ENCODE measurements around the gene PTRH1.

DNA sequence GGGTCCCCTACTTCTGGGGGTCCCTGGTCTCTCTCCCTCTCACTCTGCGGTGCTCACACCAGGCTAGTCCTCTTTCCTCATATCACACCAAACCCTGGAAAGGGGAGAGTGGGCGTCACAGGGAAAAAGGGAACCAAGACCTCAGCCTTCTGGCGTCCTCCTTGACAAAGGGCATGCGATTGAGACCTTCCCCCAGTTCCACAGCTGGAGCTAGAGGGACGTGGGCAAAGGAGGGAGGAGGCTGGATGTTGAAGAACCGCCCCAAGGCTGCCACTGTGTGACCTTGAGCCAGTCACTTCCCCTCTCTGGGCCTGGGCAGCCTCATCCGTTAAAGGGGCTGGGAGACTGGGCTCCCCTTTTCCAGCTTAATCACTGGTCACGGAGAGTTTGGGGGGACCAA, 38.2 kb upstream of the PTRH1 start:
- TF ChIP-seq, protein P1, sequence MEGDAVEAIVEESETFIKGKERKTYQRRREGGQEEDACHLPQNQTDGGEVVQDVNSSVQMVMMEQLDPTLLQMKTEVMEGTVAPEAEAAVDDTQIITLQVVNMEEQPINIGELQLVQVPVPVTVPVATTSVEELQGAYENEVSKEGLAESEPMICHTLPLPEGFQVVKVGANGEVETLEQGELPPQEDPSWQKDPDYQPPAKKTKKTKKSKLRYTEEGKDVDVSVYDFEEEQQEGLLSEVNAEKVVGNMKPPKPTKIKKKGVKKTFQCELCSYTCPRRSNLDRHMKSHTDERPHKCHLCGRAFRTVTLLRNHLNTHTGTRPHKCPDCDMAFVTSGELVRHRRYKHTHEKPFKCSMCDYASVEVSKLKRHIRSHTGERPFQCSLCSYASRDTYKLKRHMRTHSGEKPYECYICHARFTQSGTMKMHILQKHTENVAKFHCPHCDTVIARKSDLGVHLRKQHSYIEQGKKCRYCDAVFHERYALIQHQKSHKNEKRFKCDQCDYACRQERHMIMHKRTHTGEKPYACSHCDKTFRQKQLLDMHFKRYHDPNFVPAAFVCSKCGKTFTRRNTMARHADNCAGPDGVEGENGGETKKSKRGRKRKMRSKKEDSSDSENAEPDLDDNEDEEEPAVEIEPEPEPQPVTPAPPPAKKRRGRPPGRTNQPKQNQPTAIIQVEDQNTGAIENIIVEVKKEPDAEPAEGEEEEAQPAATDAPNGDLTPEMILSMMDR (IDR thresholded peaks at IDR 0.05 in 2 of 3, conservative IDR thresholded peaks at IDR 0.05 in 1 of 3; ENCODE audit: borderline replicate concordance in 1 of 3, insufficient read depth in 1 of 3, low read depth in 2 of 3, low read length in 2 of 3): no peak
- TF ChIP-seq, protein P2, sequence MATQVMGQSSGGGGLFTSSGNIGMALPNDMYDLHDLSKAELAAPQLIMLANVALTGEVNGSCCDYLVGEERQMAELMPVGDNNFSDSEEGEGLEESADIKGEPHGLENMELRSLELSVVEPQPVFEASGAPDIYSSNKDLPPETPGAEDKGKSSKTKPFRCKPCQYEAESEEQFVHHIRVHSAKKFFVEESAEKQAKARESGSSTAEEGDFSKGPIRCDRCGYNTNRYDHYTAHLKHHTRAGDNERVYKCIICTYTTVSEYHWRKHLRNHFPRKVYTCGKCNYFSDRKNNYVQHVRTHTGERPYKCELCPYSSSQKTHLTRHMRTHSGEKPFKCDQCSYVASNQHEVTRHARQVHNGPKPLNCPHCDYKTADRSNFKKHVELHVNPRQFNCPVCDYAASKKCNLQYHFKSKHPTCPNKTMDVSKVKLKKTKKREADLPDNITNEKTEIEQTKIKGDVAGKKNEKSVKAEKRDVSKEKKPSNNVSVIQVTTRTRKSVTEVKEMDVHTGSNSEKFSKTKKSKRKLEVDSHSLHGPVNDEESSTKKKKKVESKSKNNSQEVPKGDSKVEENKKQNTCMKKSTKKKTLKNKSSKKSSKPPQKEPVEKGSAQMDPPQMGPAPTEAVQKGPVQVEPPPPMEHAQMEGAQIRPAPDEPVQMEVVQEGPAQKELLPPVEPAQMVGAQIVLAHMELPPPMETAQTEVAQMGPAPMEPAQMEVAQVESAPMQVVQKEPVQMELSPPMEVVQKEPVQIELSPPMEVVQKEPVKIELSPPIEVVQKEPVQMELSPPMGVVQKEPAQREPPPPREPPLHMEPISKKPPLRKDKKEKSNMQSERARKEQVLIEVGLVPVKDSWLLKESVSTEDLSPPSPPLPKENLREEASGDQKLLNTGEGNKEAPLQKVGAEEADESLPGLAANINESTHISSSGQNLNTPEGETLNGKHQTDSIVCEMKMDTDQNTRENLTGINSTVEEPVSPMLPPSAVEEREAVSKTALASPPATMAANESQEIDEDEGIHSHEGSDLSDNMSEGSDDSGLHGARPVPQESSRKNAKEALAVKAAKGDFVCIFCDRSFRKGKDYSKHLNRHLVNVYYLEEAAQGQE (IDR thresholded peaks at IDR 0.05; ENCODE audit: low read depth): no peak
- TF ChIP-seq CEBPB (IDR thresholded peaks at IDR 0.05; ENCODE audit: low read depth) (no peak), POLR2AphosphoS5 (IDR thresholded peaks at IDR 0.05; ENCODE audit: low read depth, low read length) (no peak), POLR2A (IDR thresholded peaks at IDR 0.05; ENCODE audit: borderline replicate concordance, extremely low read depth, insufficient read depth, insufficient read length) (no peak)
